Skeletal muscle satellite cell (primary cell): ENCODE data around the gene INHBE.

Source experiments
- H3K27me3 ChIP-seq: 2 replicates; pipeline ENCODE4 v1.7.0; 2013; ENCODE audit warnings: low read length; ENCODE audit not compliant: control insufficient read depth, insufficient read depth
- H3K36me3 ChIP-seq: 2 replicates; pipeline ENCODE4 v1.7.0; 2013; ENCODE audit warnings: mild to moderate bottlenecking, control low read depth, low read length; ENCODE audit not compliant: insufficient read depth
- H3K4me1 ChIP-seq: 2 replicates; pipeline ENCODE4 v1.7.0; 2013; ENCODE audit warnings: low read length; ENCODE audit not compliant: control insufficient read depth, insufficient read depth
- H3K4me2 ChIP-seq: 2 replicates; pipeline ENCODE4 v1.7.0; 2013; ENCODE audit warnings: mild to moderate bottlenecking, low read length
- H3K4me3 ChIP-seq: 2 replicates; pipeline ENCODE4 v1.7.0; 2013; ENCODE audit warnings: low read length
- H3K9ac ChIP-seq: 2 replicates; pipeline ENCODE4 v1.7.0; 2013; ENCODE audit warnings: mild to moderate bottlenecking, low read depth, low read length, moderate library complexity
- H3K9me3 ChIP-seq: replicated peaks from 2 replicates; pipeline ENCODE4 v1.7.0; 2013; ENCODE audit warnings: mild to moderate bottlenecking, control low read depth, low read length

INHBE gene

DNA sequence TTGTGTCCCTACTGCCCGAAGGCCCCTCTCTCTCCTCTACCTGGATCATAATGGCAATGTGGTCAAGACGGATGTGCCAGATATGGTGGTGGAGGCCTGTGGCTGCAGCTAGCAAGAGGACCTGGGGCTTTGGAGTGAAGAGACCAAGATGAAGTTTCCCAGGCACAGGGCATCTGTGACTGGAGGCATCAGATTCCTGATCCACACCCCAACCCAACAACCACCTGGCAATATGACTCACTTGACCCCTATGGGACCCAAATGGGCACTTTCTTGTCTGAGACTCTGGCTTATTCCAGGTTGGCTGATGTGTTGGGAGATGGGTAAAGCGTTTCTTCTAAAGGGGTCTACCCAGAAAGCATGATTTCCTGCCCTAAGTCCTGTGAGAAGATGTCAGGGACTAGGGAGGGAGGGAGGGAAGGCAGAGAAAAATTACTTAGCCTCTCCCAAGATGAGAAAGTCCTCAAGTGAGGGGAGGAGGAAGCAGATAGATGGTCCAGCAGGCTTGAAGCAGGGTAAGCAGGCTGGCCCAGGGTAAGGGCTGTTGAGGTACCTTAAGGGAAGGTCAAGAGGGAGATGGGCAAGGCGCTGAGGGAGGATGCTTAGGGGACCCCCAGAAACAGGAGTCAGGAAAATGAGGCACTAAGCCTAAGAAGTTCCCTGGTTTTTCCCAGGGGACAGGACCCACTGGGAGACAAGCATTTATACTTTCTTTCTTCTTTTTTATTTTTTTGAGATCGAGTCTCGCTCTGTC, 1.8 kb downstream of the INHBE start:
- Histone ChIP-seq H3K4me3 (no peak overlapping the region), H3K4me1 (peaks cover 41% of the 10 kb centered on the region), H3K9ac (no peak overlapping the region), H3K9me3 (no peaks in the 10 kb centered on the region), H3K36me3 (no peaks in the 10 kb centered on the region), H3K27me3 (no peaks in the 10 kb centered on the region), H3K4me2 (no peak overlapping the region)

DNA sequence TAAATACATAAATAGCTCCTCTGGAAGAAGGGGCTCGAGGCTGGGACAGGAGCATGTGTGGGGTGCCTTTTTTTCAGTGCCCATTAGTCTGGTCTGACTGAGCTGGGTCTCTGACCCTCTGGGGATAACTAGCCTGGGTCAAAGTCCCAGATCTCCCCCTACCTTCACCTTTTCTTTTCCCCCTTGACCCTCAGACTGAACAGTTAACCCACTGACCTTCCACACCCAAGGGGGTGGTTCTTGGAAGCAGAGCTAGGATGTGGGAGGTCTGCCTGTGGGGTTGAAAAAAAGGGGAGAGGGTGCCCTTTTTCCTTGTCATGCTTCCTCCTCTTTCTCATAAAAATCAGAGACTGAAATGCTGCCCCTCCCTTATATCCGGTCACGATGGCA, 3.6 kb downstream of the INHBE start:
- H3K4me1 ChIP-seq, result peaks cover 37% of the 10 kb centered on the region
- H3K4me3 ChIP-seq, result peak overlapping the region; percentile 78
- no peaks in the 10 kb centered on the region for H3K36me3 ChIP-seq
- peak overlapping the region; percentile 77 for H3K9ac ChIP-seq
- H3K9me3 ChIP-seq, result no peaks in the 10 kb centered on the region
- peak overlapping the region; percentile 96 for H3K4me2 ChIP-seq
- no peaks in the 10 kb centered on the region for H3K27me3 ChIP-seq

DNA sequence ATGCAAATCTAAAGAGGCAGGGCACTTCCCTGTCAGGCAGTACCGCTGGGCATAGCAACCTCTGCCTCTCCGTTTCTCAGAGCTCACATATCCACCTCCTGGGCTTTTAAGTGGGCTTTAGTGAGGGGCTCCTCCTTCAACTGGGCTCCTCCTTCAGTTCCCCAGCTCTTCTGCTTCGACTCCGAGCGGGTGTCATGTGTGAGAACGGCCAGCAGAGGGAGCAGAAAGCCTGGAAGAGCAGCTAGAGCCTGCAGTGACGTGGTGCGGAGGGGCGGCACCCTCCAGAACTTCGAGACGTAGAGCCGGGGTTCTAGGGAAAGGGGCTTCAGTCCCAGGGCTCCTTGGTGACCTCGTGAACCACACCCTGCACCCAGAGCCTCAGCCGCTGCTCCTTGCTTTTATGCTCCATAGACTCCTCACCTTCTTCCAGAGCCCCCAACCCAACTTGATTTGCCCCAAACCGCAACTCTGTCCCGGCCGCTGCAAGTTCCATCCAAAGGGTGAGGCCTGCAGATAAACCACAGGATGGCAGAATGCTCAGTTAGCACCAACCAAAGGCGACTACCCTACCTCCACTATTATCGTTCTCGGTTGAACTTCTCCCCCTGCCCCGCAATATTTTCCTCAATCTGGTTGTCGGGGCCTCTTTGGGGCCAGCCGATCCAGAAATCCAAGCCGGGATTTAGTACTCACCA, 4.1 kb downstream of the INHBE start:
- Histone ChIP-seq H3K4me3 (peak overlapping the region; percentile 78), H3K36me3 (no peaks in the 10 kb centered on the region), H3K4me1 (peaks cover 37% of the 10 kb centered on the region), H3K4me2 (peak overlapping the region; percentile 96), H3K27me3 (no peaks in the 10 kb centered on the region), H3K9me3 (no peaks in the 10 kb centered on the region), H3K9ac (peak overlapping the region; percentile 77)

DNA sequence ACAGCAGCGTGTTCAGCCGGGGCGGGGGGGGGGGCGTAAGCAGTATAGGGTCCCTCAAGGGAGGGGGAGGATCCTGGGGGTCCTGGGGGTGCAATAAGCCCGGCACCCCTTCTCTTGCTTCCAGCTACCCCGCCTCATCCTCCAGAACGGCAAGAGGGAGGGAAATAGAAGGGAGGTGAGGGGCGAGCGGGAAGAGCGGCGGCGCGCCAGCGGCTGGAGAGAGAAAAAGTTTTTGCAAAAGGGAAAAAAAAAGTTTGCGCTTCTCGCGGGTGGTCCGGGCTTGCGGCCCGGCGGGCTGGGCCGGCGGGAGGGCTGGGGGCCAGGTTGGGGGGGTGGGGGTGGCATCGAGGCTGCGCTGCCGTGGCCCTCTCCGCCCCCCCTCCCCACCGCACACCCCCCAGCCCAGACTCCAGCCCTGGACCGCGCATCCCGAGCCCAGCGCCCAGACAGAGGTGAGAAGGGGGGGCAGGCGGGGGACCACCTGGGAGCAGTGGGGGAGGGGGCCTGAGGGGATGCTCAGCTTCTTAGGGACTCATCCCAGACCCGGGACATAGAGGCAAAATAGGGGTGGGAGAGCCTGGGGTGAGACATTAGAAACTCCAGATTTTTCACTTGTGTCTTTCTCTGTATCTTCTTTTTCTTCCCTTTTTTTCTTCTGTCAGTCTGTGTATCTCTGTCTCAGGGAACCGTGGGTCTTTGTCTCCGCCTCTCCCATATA, 4.8 kb downstream of the INHBE start, which contains the start of gene GLI1:
Gene GLI1, plus strand, starts transcription at position 36 of the 718 bp plus-strand sequence. CDS start 3,907 bp downstream, outside the sequence.
- peaks cover 32% of the 10 kb centered on the region for H3K4me1 ChIP-seq

DNA sequence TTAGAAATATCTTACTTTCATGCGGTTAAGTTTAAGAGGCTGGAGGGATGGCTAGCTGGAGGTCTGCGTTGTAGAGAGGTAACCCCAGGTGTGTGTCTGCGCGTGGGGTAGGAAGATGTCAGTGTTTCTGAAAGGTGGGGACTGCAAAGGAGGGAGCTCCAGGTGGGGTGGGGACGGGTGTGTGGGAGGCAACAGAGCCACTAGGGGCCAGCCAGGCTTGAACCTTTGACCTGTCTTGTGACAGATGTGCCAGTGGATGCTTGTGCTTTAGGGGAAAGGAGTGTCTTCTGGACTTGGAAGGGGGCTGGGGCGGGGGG, 5.3 kb downstream of the INHBE start:
- Histone ChIP-seq H3K4me2 (peak overlapping the region; percentile 99), H3K9ac (no peak overlapping the region), H3K36me3 (no peaks in the 10 kb centered on the region), H3K27me3 (peaks cover 7% of the 10 kb centered on the region), H3K4me3 (peak overlapping the region; percentile 87), H3K9me3 (no peaks in the 10 kb centered on the region), H3K4me1 (peaks cover 27% of the 10 kb centered on the region)

More for the DNA sequence above, 4.8 kb downstream of the INHBE start, which contains the start of gene GLI1:
- H3K9ac ChIP-seq, result peak within 1 kb of the TSS; percentile 77
- H3K4me3 ChIP-seq, result peak within 1 kb of the TSS; percentile 87
- H3K36me3 ChIP-seq, result no peaks in the 10 kb centered on the region
- H3K27me3 ChIP-seq, result peaks cover 2% of the 10 kb centered on the region
- H3K4me2 ChIP-seq, result peak within 1 kb of the TSS; percentile 99
- H3K9me3 ChIP-seq, result no peaks in the 10 kb centered on the region

DNA sequence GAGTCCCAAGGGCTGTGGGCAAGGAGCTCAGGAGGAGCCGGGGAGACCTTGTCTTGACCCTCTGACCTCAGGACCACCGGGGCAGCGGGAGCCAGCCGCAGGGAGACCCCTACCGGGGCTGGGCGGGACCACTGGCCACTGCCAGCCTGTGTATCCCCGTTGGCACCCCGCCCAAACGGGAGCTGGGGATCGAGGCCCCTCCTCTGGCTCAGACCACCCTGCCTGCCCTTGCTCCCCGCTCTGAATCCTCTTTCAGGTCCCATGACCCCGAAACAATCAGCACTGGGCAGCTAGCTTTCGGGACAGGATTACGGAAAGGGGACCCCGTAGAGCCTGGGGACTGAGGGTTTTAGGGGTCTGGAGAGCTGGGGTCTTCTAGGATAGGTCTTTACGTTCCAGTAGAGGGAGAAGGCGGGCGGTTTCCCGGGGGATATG, 5.8 kb downstream of the INHBE start:
- Histone ChIP-seq H3K9me3 (no peaks in the 10 kb centered on the region), H3K9ac (peak overlapping the region; percentile 5), H3K4me2 (peak overlapping the region; percentile 99), H3K36me3 (no peaks in the 10 kb centered on the region), H3K4me3 (peak overlapping the region; percentile 87), H3K4me1 (peaks cover 25% of the 10 kb centered on the region), H3K27me3 (peaks cover 10% of the 10 kb centered on the region)

DNA sequence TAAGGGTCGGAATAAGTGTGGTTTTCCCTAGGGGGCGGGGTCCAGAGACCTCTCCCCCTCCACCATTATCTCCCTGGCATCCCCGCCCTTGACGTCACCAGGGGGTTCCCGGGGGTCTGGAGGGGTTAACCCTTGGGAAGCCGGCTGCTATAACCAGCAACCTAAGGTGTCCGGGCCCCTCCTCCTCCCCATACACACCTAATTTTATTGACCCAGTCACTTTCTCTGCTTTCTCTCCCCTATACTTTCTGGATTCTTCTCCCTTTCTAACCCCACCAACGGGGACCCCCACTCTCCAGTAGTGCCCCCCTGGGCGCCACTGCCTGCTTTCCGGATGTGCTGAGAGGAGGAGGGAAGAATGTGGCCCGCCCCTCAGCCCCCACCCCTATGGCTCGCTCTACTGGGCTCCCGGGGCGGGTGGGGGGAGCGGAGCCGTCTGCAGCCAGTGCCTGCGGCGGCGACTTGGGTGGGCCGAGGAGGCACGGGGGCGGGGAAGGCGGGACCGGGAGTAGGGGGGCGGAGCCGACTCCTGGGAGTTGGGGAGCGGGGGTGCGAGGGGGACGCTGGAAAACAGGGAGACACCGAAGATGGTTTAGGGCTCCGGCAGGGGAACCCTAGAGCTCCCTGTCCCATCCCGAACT, 6.3 kb downstream of the INHBE start:
- Histone ChIP-seq H3K36me3 (no peaks in the 10 kb centered on the region), H3K27me3 (peaks cover 10% of the 10 kb centered on the region), H3K4me2 (peak overlapping the region; percentile 99), H3K9ac (peak overlapping the region; percentile 70), H3K4me1 (peaks cover 25% of the 10 kb centered on the region), H3K9me3 (no peaks in the 10 kb centered on the region), H3K4me3 (peak overlapping the region; percentile 87)

DNA sequence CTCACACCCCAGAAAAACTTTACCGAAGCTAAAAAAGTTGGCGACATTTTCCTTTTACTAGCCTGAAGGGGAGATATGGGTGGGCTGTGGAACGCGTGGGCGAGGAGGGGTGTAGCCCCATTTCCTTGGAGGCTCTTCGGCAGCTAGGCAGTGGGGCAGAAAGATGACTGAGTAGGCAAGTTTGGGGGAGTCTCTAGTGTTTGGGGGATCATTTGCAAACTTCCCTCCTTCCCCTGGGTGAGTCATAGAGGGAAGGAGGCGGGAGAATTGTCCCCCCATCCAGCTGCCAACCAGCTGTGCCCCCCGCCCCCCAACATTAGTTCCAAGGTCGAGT, 6.8 kb downstream of the INHBE start:
- H3K4me3 ChIP-seq, result peak overlapping the region; percentile 87
- H3K9ac ChIP-seq, result peak overlapping the region; percentile 70
- peaks cover 25% of the 10 kb centered on the region for H3K4me1 ChIP-seq

DNA sequence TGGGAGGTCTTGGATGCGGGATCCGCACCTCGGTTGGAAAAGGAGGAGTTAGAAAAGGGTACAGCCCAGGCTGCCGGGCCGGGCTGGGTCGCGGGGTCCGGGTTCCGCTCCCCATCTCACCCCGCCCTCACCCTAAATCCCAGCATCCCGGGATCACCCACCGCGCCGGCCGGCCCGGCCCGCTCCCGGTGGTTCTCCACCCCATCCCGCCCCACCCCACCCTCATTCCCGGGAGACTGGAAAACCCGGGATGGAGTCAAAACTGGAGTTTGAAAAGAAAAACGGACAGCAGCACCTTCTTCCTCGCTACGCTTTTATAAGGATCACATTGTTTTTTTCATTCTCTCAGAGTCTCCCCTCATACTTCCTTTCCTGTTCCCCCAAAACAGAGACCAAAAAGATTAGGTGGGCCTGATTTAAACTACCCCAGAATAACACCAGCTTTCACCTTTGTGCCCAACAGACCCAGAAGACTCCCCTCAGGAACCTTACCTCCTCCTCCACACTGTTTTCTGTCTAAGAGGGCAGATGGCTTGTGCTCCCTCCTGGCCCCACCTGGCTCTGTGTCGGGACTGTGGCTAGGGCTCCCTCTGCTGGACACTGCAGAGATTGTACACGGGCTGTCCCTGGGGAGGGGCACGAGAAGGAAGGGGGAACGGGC, 7.3 kb downstream of the INHBE start:
- Histone ChIP-seq H3K9ac (peak overlapping the region; percentile 70), H3K4me3 (peak overlapping the region; percentile 87)

More for the DNA sequence above, 6.8 kb downstream of the INHBE start:
- no peaks in the 10 kb centered on the region for H3K9me3 ChIP-seq
- peak overlapping the region; percentile 99 for H3K4me2 ChIP-seq
- no peaks in the 10 kb centered on the region for H3K36me3 ChIP-seq
- peaks cover 10% of the 10 kb centered on the region for H3K27me3 ChIP-seq

DNA sequence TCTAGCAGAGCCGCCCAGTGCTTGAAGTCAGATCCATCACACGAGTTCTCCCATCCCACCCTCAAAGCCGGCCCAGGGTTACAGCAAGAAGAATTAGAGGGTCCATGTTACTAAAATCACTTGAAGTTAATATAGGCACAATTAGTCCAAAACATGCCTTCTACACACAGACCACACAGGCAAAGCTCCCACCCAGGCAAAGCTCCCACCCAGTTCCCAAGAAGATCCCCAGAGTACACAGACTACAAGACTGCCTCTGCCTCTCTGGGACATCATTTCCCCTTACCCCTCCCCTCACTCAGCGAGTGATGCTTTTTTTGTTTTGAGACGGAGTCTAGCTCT, 7.8 kb downstream of the INHBE start:
- peak overlapping the region; percentile 99 for H3K4me2 ChIP-seq
- no peak overlapping the region for H3K9ac ChIP-seq
- H3K36me3 ChIP-seq, result no peaks in the 10 kb centered on the region
- H3K27me3 ChIP-seq, result peaks cover 17% of the 10 kb centered on the region
- no peak overlapping the region for H3K4me3 ChIP-seq
- peaks cover 22% of the 10 kb centered on the region for H3K4me1 ChIP-seq
- H3K9me3 ChIP-seq, result no peaks in the 10 kb centered on the region

More for the DNA sequence above, 7.3 kb downstream of the INHBE start:
- peaks cover 25% of the 10 kb centered on the region for H3K4me1 ChIP-seq
- peaks cover 12% of the 10 kb centered on the region for H3K27me3 ChIP-seq
- no peaks in the 10 kb centered on the region for H3K36me3 ChIP-seq
- H3K4me2 ChIP-seq, result peak overlapping the region; percentile 99
- no peaks in the 10 kb centered on the region for H3K9me3 ChIP-seq

DNA sequence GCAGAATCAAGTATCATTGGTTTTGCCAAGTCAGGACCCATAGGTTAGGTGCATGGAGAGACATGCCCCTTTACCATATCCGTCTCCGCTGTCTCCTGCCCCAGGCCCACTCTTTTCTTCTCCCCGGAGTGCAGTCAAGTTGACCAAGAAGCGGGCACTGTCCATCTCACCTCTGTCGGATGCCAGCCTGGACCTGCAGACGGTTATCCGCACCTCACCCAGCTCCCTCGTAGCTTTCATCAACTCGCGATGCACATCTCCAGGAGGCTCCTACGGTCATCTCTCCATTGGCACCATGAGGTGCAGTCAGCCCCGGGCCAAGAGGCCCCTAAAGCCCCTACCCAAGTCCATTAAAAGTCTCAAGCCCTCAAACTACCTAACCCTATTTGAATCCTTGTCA, 9.5 kb downstream of the INHBE start:
- Histone ChIP-seq H3K9me3 (no peaks in the 10 kb centered on the region), H3K27me3 (peaks cover 26% of the 10 kb centered on the region), H3K4me1 (peaks cover 14% of the 10 kb centered on the region), H3K36me3 (no peaks in the 10 kb centered on the region), H3K4me3 (no peak overlapping the region), H3K9ac (no peak overlapping the region), H3K4me2 (no peak overlapping the region)
